Measurements from ENCODE around the gene STK39. TPM values are rescaled to one million over a fixed set of nuclear protein-coding genes. Genes with fewer than 3 reads are reported as not detected.

STK39 gene
- total RNA-seq, 2 experiments from 2014 or later: 7.9 to 9.5 TPM

DNA sequence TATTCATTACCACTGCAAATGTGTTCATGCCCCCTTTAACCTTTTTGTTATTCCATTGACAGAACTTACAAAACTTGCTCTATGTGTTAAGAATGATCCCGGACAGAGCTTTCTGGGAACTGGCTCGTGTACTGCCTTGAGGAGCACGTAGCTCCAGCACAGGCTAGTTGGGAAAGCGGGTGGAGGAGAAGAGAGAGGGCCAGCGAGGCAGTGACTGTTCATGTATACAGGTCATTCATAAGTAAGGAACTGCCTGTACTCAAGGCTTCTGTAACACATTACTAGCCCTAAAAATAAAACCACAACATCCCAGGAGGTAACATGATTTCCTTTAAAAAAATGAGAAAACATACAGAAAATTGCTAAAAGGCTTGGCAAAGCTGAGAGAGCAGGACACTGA is 109.0 kb downstream of the STK39 start:
- Histone ChIP-seq H3K9me3 (ENCODE audit: control insufficient read depth in 1 of 2, insufficient read depth in 1 of 2, low read length in 2 of 2) (no peaks in the 10 kb centered on the region), H3K36me3 (ENCODE audit: insufficient read depth, low read length) (peaks cover 25% of the 10 kb centered on the region), H3K4me3 (ENCODE audit: low read length) (no peak overlapping the region), H3K27me3 (ENCODE audit: control insufficient read depth in 1 of 2, insufficient read depth in 2 of 2, low read length in 2 of 2) (no peaks in the 10 kb centered on the region), H3K27ac (ENCODE audit: low read depth in 1 of 2, low read length in 2 of 2) (no peak overlapping the region), H3K4me1 (ENCODE audit: insufficient read depth, low read length) (no peaks in the 10 kb centered on the region)
- CTCF ChIA-PET: no interaction called here
- Mint-ChIP-seq H3K27ac (peak overlapping the region; percentile 1), H3K27me3 (no peaks in the 10 kb centered on the region), H3K36me3 (ENCODE audit: low read depth) (peaks cover 49% of the 10 kb centered on the region), H3K9me3 (no peaks in the 10 kb centered on the region), H3K4me3 (no peak overlapping the region), H3K4me1 (ENCODE audit: low read depth) (peaks cover 5% of the 10 kb centered on the region)
- POLR2A ChIA-PET: no interaction called here
- intact Hi-C loops (cut with DNase I, micrococcal nuclease): loop anchor here (1.0 to 10.0 kb wide), 7 partner anchors 106 to 784 kb away; partner anchors contain the start of gene STK39 (in 1 of the 2)
- ATAC-seq (ENCODE audit: poor library complexity) (no peak), DNase-seq (no peak)
- TF ChIP-seq, protein P1, sequence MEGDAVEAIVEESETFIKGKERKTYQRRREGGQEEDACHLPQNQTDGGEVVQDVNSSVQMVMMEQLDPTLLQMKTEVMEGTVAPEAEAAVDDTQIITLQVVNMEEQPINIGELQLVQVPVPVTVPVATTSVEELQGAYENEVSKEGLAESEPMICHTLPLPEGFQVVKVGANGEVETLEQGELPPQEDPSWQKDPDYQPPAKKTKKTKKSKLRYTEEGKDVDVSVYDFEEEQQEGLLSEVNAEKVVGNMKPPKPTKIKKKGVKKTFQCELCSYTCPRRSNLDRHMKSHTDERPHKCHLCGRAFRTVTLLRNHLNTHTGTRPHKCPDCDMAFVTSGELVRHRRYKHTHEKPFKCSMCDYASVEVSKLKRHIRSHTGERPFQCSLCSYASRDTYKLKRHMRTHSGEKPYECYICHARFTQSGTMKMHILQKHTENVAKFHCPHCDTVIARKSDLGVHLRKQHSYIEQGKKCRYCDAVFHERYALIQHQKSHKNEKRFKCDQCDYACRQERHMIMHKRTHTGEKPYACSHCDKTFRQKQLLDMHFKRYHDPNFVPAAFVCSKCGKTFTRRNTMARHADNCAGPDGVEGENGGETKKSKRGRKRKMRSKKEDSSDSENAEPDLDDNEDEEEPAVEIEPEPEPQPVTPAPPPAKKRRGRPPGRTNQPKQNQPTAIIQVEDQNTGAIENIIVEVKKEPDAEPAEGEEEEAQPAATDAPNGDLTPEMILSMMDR (IDR thresholded peaks at IDR 0.05): no peak

DNA sequence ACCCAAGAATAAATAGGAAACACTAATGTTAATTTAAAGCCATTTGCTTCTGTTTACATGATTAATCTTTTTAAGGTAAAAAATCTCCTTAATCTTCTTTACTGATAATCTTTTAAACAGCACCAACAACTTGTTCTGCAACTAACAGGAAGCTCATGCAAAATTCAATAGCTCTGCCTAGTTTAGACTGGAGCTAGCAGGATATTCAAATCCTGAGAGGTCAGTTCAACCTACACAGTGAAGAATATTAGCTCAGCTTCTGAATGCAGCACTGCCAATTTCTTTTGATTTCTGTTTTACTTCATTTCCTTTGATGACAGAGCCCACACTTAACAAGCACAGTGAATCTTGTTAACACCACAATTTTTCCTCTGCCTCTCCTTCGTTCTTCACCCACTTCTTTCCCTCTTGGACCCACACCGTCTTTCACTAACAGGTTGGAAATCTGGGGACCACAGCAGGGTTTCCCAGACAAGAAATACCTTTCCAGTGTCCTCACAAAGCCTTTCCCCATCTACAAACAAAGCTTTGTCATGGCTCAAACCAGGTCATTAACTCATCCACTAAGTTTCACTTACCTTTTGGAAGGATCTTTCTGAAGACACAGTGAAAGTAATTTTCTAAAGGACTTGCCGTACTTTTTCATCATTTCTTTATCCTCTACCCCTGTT is 109.8 kb downstream of the STK39 start:
- Histone ChIP-seq H3K4me3 (ENCODE audit: low read length) (no peak overlapping the region), H3K27me3 (ENCODE audit: control insufficient read depth in 1 of 2, insufficient read depth in 2 of 2, low read length in 2 of 2) (no peaks in the 10 kb centered on the region), H3K27ac (ENCODE audit: low read depth in 1 of 2, low read length in 2 of 2) (no peak overlapping the region), H3K4me1 (ENCODE audit: insufficient read depth, low read length) (no peaks in the 10 kb centered on the region), H3K9me3 (ENCODE audit: control insufficient read depth in 1 of 2, insufficient read depth in 1 of 2, low read length in 2 of 2) (no peaks in the 10 kb centered on the region), H3K36me3 (ENCODE audit: insufficient read depth, low read length) (peaks cover 32% of the 10 kb centered on the region)
- H3K27me3 Mint-ChIP-seq: no peaks in the 10 kb centered on the region
- H3K4me1 Mint-ChIP-seq (ENCODE audit: low read depth): peaks cover 5% of the 10 kb centered on the region
- ATAC-seq (ENCODE audit: poor library complexity) (no peak), DNase-seq (no peak)
- intact Hi-C loops (cut with DNase I, micrococcal nuclease): loop anchor here (1.0 to 10.0 kb wide), 7 partner anchors 107 to 785 kb away; partner anchors contain the start of gene STK39 (in 1 of the 2)
- ChIA-PET POLR2A (no interaction called here), CTCF (no interaction called here)
- peaks cover 56% of the 10 kb centered on the region for H3K36me3 Mint-ChIP-seq (ENCODE audit: low read depth)
- TF ChIP-seq, protein P1 (IDR thresholded peaks at IDR 0.05): no peak
- no peaks in the 10 kb centered on the region for H3K9me3 Mint-ChIP-seq
- peak overlapping the region; percentile 1 for H3K27ac Mint-ChIP-seq
- no peak overlapping the region for H3K4me3 Mint-ChIP-seq

DNA sequence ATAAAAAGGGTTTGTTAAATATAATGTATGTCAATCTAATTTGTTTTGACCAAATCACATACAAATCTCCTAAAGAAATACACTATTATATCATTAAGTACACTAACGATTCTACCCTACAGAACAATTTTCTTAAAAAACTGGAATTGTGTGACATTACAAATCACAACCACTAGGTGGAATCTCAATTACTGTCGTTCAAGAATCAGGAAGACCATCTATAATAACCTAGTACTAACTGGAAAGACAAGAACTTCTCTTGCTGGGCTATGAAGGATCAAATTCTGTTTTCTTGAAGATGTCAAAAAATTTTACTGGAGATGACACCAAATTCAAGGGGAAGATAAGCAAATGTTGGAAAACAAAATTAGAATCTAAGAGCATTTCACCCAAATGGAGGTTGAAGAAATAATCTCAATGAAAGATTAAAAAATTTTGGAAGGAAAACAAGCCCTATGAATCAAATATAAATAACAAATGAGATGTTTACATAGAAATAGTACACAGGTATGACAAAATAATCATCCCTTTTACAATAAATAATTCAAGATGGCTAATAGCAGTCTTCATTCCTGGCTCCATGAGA is 110.9 kb downstream of the STK39 start:
- H3K4me3 ChIP-seq (ENCODE audit: low read length): no peak overlapping the region
- Mint-ChIP-seq H3K27me3 (no peaks in the 10 kb centered on the region), H3K27ac (no peak overlapping the region), H3K36me3 (ENCODE audit: low read depth) (peaks cover 67% of the 10 kb centered on the region), H3K9me3 (no peaks in the 10 kb centered on the region), H3K4me1 (ENCODE audit: low read depth) (peaks cover 5% of the 10 kb centered on the region), H3K4me3 (no peak overlapping the region)
- intact Hi-C loops (cut with DNase I, micrococcal nuclease): loop anchor here (5.0 to 10.0 kb wide), 6 partner anchors 108 to 786 kb away; partner anchors contain the start of gene STK39 (in 1 of the 2)
- H3K36me3 ChIP-seq (ENCODE audit: insufficient read depth, low read length): peaks cover 35% of the 10 kb centered on the region
- H3K27me3 ChIP-seq (ENCODE audit: control insufficient read depth in 1 of 2, insufficient read depth in 2 of 2, low read length in 2 of 2): no peaks in the 10 kb centered on the region
- TF ChIP-seq, protein P1 (IDR thresholded peaks at IDR 0.05): peak; percentile 82
- no peaks in the 10 kb centered on the region for H3K9me3 ChIP-seq (ENCODE audit: control insufficient read depth in 1 of 2, insufficient read depth in 1 of 2, low read length in 2 of 2)
- POLR2A ChIA-PET: no interaction called here
- H3K27ac ChIP-seq (ENCODE audit: low read depth in 1 of 2, low read length in 2 of 2): no peak overlapping the region
- peak; percentile 57 for ATAC-seq (ENCODE audit: poor library complexity)
- H3K4me1 ChIP-seq (ENCODE audit: insufficient read depth, low read length): no peaks in the 10 kb centered on the region
- DNase-seq: peak in 3 of 14 experiments; percentile 57 to 59 (median 58)
- CTCF ChIA-PET: no interaction called here
